ENCODE results near the gene CTU1.

GRCh38 chr19:51081476-51081875, 26.7 kb downstream of the CTU1 start:
- TF ChIP-seq, protein P1, sequence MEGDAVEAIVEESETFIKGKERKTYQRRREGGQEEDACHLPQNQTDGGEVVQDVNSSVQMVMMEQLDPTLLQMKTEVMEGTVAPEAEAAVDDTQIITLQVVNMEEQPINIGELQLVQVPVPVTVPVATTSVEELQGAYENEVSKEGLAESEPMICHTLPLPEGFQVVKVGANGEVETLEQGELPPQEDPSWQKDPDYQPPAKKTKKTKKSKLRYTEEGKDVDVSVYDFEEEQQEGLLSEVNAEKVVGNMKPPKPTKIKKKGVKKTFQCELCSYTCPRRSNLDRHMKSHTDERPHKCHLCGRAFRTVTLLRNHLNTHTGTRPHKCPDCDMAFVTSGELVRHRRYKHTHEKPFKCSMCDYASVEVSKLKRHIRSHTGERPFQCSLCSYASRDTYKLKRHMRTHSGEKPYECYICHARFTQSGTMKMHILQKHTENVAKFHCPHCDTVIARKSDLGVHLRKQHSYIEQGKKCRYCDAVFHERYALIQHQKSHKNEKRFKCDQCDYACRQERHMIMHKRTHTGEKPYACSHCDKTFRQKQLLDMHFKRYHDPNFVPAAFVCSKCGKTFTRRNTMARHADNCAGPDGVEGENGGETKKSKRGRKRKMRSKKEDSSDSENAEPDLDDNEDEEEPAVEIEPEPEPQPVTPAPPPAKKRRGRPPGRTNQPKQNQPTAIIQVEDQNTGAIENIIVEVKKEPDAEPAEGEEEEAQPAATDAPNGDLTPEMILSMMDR (IDR thresholded peaks at IDR 0.05): no peak
- TF ChIP-seq POLR2A (IDR thresholded peaks at IDR 0.05): no peak

Data from body of pancreas (tissue), 4 donors.